Raji (cell line): ENCODE measurements around the gene RHBDL3.

Source experiments
- POLR2A ChIP-seq: IDR thresholded peaks from 2 replicates; pipeline ENCODE4 v1.6.1; 2011; ENCODE audit warnings: low read depth, low read length, control low read depth; ENCODE audit not compliant: insufficient read depth

Gene RHBDL3

GRCh38 chr17:32299580-32300164, 34.0 kb downstream of the RHBDL3 start:
- no peak for TF ChIP-seq POLR2A

- TF ChIP-seq POLR2A, result no peak
These were observed 36.4 kb downstream of the RHBDL3 start for GRCh38 chr17:32302037-32302436.

- TF ChIP-seq POLR2A, result no peak
These were observed 37.4 kb downstream of the RHBDL3 start for GRCh38 chr17:32302860-32303649.

- TF ChIP-seq POLR2A, result no peak
These were observed 38.2 kb downstream of the RHBDL3 start for GRCh38 chr17:32303781-32304288.

- TF ChIP-seq POLR2A, result no peak
These were observed 39.4 kb downstream of the RHBDL3 start for GRCh38 chr17:32305049-32305448.

- no peak for TF ChIP-seq POLR2A
These were observed 42.0 kb downstream of the RHBDL3 start for GRCh38 chr17:32307658-32308057.

- no peak for TF ChIP-seq POLR2A
These were observed 45.5 kb downstream of the RHBDL3 start for GRCh38 chr17:32311028-32311536.

GRCh38 chr17:32314636-32315035, 49.0 kb downstream of the RHBDL3 start:
- TF ChIP-seq POLR2A, result no peak

- TF ChIP-seq POLR2A, result no peak
These were observed 49.5 kb downstream of the RHBDL3 start for GRCh38 chr17:32315171-32315570.

GRCh38 chr17:32317353-32317752, 51.7 kb downstream of the RHBDL3 start:
- TF ChIP-seq POLR2A, result no peak

- no peak for TF ChIP-seq POLR2A
These were observed 52.4 kb downstream of the RHBDL3 start for GRCh38 chr17:32318071-32318470.

GRCh38 chr17:32319548-32319905, 53.9 kb downstream of the RHBDL3 start:
- TF ChIP-seq POLR2A, result 0 out of 2 replicates have a peak, but pooled peaks have one; percentile 21

GRCh38 chr17:32320847-32321246, 55.2 kb downstream of the RHBDL3 start:
- TF ChIP-seq POLR2A, result no peak

- TF ChIP-seq POLR2A, result no peak
These were observed 57.4 kb downstream of the RHBDL3 start for GRCh38 chr17:32323046-32323445.

- no peak for TF ChIP-seq POLR2A
These were observed 58.3 kb downstream of the RHBDL3 start for GRCh38 chr17:32323811-32324491.

- no peak for TF ChIP-seq POLR2A
These were observed 62.3 kb downstream of the RHBDL3 start for GRCh38 chr17:32327911-32328310.
